ENCODE data around the gene SEMA5A.

The SEMA5A gene

GRCh38 chr5:9278921-9279603 is 266.8 kb downstream of the SEMA5A start:
- FAIRE-seq (no peak), DNase-seq (ENCODE audit: insufficient read length, low spot score) (no peak)
- TF ChIP-seq CTCF (IDR thresholded peaks at IDR 0.05; ENCODE audit: insufficient read depth, missing control alignments), result no peak

DNA sequence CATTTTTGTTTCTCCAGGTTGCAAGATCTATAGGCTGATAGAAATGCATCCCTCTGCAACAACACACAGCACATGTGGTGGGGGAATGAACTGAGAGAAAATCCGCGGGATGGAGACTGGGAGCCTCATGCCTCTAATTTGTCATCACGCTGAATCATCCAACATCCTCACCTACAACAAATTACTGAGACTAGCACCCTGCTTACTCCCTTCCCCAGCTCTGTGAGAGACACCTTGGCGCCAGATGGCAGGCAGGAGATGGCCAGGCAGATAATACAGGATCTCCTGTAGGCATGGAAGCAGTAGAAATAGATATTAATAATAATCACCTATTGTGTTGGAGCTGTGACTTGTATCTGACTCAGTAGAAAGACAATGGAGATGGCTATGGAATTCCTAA is 276.9 kb downstream of the SEMA5A start:
- no peak for TF ChIP-seq CTCF (IDR thresholded peaks at IDR 0.05; ENCODE audit: insufficient read depth, missing control alignments)
- no peak for FAIRE-seq
- no peak for DNase-seq (ENCODE audit: insufficient read length, low spot score)

DNA sequence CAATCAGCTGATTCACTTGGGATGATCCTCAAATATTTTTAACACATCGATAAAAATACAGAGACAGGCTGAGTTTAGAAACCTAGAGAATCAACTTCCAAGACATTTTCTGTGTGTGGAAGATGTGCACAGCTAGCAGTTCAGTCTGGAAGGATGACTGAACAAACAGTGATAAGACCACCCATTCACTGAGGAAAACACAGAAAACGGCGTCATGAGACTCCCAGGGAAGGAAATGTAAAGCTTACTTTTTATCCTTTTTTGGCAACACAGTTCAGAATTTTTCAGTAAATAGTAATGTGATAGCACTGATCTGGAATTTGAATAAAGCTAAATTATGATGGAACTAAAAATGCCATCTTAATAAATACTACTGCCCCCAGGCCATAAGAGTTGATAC is 277.6 kb downstream of the SEMA5A start:
- FAIRE-seq, result no peak

DNA sequence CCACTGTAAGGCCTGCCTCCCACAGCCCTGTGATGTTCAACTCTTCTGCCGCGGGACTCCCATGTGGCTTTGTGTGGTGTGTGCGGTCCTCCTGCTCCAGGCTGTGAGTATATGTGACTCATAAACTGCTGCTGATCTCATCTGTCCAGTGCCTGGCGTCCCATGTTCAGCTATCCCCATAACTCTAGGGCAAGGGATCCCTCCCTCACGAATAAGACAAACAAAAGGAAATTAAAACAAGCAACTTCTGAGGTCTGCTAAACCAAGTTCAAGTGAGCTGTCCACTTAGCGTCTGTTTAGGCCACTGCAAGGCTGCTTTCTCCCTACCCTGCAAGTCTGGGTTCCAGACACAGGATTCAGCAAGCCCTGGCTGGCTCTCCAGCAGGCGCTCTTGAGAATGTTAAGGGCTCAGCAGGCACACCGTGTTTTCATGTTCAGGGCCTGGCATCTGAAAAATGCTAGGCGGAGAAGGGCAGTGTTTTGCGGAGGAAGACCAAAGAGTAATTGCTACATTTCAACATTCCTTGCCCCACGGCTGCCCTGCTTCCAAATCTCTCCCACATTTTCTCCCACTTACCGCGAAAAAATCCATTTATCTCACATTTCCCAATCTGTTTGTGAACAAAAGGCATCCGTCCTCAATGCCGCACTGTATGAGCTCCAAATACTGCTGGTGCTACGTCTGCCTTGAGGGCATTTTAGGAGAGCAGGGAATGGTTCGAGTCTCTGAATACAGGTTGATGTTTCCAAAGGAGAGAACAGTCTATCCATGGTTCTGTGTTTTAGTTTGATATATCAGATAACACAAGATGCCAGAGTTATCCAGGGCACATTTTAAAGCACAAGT is 280.2 kb downstream of the SEMA5A start:
- no peak for TF ChIP-seq CTCF (IDR thresholded peaks at IDR 0.05; ENCODE audit: insufficient read depth, missing control alignments)
- FAIRE-seq (no peak), DNase-seq (ENCODE audit: insufficient read length, low spot score) (no peak)

More for the DNA sequence above, 277.6 kb downstream of the SEMA5A start:
- no peak for TF ChIP-seq CTCF (IDR thresholded peaks at IDR 0.05; ENCODE audit: insufficient read depth, missing control alignments)
- DNase-seq (ENCODE audit: insufficient read length, low spot score), result no peak

DNA sequence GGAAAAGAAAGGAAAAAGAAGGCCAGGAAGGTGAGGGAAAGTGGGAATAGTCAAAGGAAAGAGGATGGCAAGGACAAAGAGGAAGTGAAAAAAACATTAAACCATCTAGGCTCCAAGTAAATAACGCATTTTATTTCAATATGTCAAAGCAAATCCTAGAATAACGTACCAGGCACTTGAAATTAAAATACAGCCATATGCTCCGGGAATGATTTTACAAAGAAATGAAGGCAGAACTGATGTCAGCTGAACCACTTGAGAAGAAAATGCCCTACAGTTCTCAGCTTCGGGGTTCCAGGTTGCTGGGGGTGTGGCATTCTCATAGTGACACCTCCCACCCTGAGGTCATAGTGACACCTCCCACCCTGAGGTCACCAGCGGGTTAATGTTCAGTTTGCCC is 281.6 kb downstream of the SEMA5A start:
- no peak for FAIRE-seq
- DNase-seq (ENCODE audit: insufficient read length, low spot score), result no peak
- no peak for TF ChIP-seq CTCF (IDR thresholded peaks at IDR 0.05; ENCODE audit: insufficient read depth, missing control alignments)

- FAIRE-seq, result no peak
- DNase-seq (ENCODE audit: insufficient read length, low spot score), result no peak
- no peak for TF ChIP-seq CTCF (IDR thresholded peaks at IDR 0.05; ENCODE audit: insufficient read depth, missing control alignments)
Observed at GRCh38 chr5:9263656-9264055, 282.2 kb downstream of the SEMA5A start.

Data from D721Med (cell line).